Measurements from ENCODE around the gene TNFAIP6. TPM values are rescaled to one million over a fixed set of nuclear protein-coding genes. Genes with fewer than 3 reads are reported as not detected.

Gene TNFAIP6
- total and polyA plus RNA-seq, 2 donors (not counting 1 experiment from before 2014, with no cell fraction given) = not detected

DNA sequence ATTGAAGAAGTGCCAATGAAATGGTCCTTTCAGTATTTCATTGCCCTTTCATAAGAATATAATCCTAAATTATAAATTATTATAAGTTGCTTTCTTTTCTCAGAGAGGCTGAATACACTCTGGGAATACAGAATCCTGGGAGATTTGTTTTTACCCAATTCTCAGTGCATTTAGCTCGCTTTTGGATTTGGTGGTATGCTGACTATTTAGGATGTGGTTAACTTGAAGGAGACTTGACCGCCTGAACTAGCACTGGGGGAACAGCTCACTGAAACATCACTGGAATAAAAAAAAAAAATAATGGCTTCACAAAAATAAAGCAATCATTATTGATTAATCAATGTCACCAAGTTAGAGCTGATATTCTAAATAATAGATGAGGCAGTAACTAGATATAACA, 10.2 kb downstream of the TNFAIP6 start:
- H3K9me3 Mint-ChIP-seq (ENCODE audit: insufficient read depth) = no peaks in the 10 kb centered on the region
- ATAC-seq (ENCODE audit: low read depth) (no peak), DNase-seq (no peak)
- no peak overlapping the region for H3K27ac ChIP-seq (ENCODE audit: low read length in 2 of 2)
- no peak overlapping the region for H3K9ac ChIP-seq (ENCODE audit: low read length)
- no peaks in the 10 kb centered on the region for H3K36me3 ChIP-seq (replicated peaks in 1 of 2; ENCODE audit: control extremely low read depth in 1 of 2, control insufficient read depth in 1 of 2, extremely low read depth in 1 of 2, insufficient read depth in 2 of 2, low read length in 1 of 2)
- TF ChIP-seq EZH2 (IDR thresholded peaks at IDR 0.05; ENCODE audit: borderline replicate concordance, insufficient read depth, low read depth, low read length, poor library complexity, severe bottlenecking) = no peak
- TF ChIP-seq CTCF (IDR thresholded peaks at IDR 0.05) = no peak
- POLR2A ChIA-PET = interaction anchor here (0.6 kb wide), 1 partner anchor 15 kb away, joined by 5 read pairs; no protein-coding TSS in a partner anchor
- H3K4me1 ChIP-seq (ENCODE audit: control insufficient read depth in 2 of 2, insufficient read depth in 2 of 2, low read length in 2 of 2) = no peaks in the 10 kb centered on the region
- H4K20me1 ChIP-seq (ENCODE audit: control insufficient read depth, insufficient read depth, low read length, poor library complexity, severe bottlenecking) = no peaks in the 10 kb centered on the region
- CTCF ChIA-PET = no interaction called here
- H2AFZ ChIP-seq (ENCODE audit: insufficient read depth, low read depth, low read length, poor library complexity, severe bottlenecking) = no peak overlapping the region
- intact Hi-C loops (cut with micrococcal nuclease) = no loop called here
- H3K27me3 Mint-ChIP-seq = peaks cover 9% of the 10 kb centered on the region
- WGBS (ENCODE audit: insufficient coverage) = no CpG with 5 or more reads among the region's 2 CpGs
- peaks cover 0 to 5% (median 0%) of the 10 kb centered on the region in 3 donors for H3K9me3 ChIP-seq (ENCODE audit: control extremely low read depth in 1 of 3, control insufficient read depth in 2 of 3, insufficient read depth in 1 of 3, low read length in 2 of 3)
- no peaks in the 10 kb centered on the region for H3K27me3 ChIP-seq (replicated peaks in 1 of 4; ENCODE audit: control extremely low read depth in 1 of 4, control insufficient read depth in 3 of 4, insufficient read depth in 4 of 4, low read length in 3 of 4)
- H3K4me2 ChIP-seq (replicated peaks; ENCODE audit: low read depth, low read length, poor library complexity, severe bottlenecking) = no peak overlapping the region
- H3K4me3 ChIP-seq (ENCODE audit: control extremely low read depth in 1 of 5, extremely low read depth in 1 of 5, insufficient read depth in 1 of 5, low read depth in 2 of 5, low read length in 4 of 5) = no peak overlapping the region
- H3K4me3 Mint-ChIP-seq = no peak overlapping the region
- H3K27ac Mint-ChIP-seq = no peak overlapping the region
- H3K4me1 Mint-ChIP-seq = peaks cover 1% of the 10 kb centered on the region
- no peaks in the 10 kb centered on the region for H3K79me2 ChIP-seq (ENCODE audit: control insufficient read depth, insufficient read depth, low read length)

- no peak overlapping the region for H3K4me3 ChIP-seq (ENCODE audit: control extremely low read depth in 1 of 5, extremely low read depth in 1 of 5, insufficient read depth in 1 of 5, low read depth in 2 of 5, low read length in 4 of 5)
- no CpG with 5 or more reads among the region's 3 CpGs for WGBS (ENCODE audit: insufficient coverage)
- ChIA-PET CTCF (no interaction called here), POLR2A (no interaction called here)
- DNase-seq (no peak), ATAC-seq (ENCODE audit: low read depth) (no peak)
- H3K36me3 ChIP-seq (replicated peaks in 1 of 2; ENCODE audit: control extremely low read depth in 1 of 2, control insufficient read depth in 1 of 2, extremely low read depth in 1 of 2, insufficient read depth in 2 of 2, low read length in 1 of 2) = no peaks in the 10 kb centered on the region
- no peak overlapping the region for H3K9ac ChIP-seq (ENCODE audit: low read length)
- intact Hi-C loops (cut with micrococcal nuclease) = no loop called here
- H2AFZ ChIP-seq (ENCODE audit: insufficient read depth, low read depth, low read length, poor library complexity, severe bottlenecking) = no peak overlapping the region
- TF ChIP-seq EZH2 (IDR thresholded peaks at IDR 0.05; ENCODE audit: borderline replicate concordance, insufficient read depth, low read depth, low read length, poor library complexity, severe bottlenecking) (no peak), CTCF (IDR thresholded peaks at IDR 0.05) (no peak)
- H3K9me3 ChIP-seq (ENCODE audit: control extremely low read depth in 1 of 3, control insufficient read depth in 2 of 3, insufficient read depth in 1 of 3, low read length in 2 of 3) = no peaks in the 10 kb centered on the region
- no peaks in the 10 kb centered on the region for H3K4me1 ChIP-seq (ENCODE audit: control insufficient read depth in 2 of 2, insufficient read depth in 2 of 2, low read length in 2 of 2)
- H4K20me1 ChIP-seq (ENCODE audit: control insufficient read depth, insufficient read depth, low read length, poor library complexity, severe bottlenecking) = no peaks in the 10 kb centered on the region
- no peaks in the 10 kb centered on the region for H3K79me2 ChIP-seq (ENCODE audit: control insufficient read depth, insufficient read depth, low read length)
- peaks cover 12% of the 10 kb centered on the region for H3K27me3 Mint-ChIP-seq
- H3K9me3 Mint-ChIP-seq (ENCODE audit: insufficient read depth) = no peaks in the 10 kb centered on the region
- no peak overlapping the region for H3K4me2 ChIP-seq (replicated peaks; ENCODE audit: low read depth, low read length, poor library complexity, severe bottlenecking)
- H3K27me3 ChIP-seq (replicated peaks in 1 of 4; ENCODE audit: control extremely low read depth in 1 of 4, control insufficient read depth in 3 of 4, insufficient read depth in 4 of 4, low read length in 3 of 4) = no peaks in the 10 kb centered on the region
- no peak overlapping the region for H3K27ac Mint-ChIP-seq
- H3K27ac ChIP-seq (ENCODE audit: low read length in 2 of 2) = no peak overlapping the region
- no peaks in the 10 kb centered on the region for H3K4me1 Mint-ChIP-seq
- no peak overlapping the region for H3K4me3 Mint-ChIP-seq
Measured at GRCh38 chr2:151374436-151374835, 17.0 kb downstream of the TNFAIP6 start.

Data from B cell (primary cell).